ACC112 (cell line): Measurements from ENCODE around the gene POLR1E.

Source experiments
- H2AFZ ChIP-seq: fragments of 200-600 bp; sonication (generic); one replicate; pipeline ENCODE4 v1.6.0; 2017; ENCODE audit warnings: antibody characterized with exemption, low read length; ENCODE audit not compliant: unreplicated experiment
- H3K27ac ChIP-seq: fragments of 200-600 bp; sonication (generic); 2 replicates; pipeline ENCODE4 v1.5.1; 2014; ENCODE audit warnings: low read depth, mild to moderate bottlenecking, antibody characterized with exemption, low read length, moderate library complexity
- H3K27me3 ChIP-seq: fragments of 200-600 bp; sonication (generic); 2 replicates; pipeline ENCODE4 v1.6.1; 2014; ENCODE audit warnings: mild to moderate bottlenecking, antibody characterized with exemption, low read length, moderate library complexity, mixed read lengths; ENCODE audit not compliant: insufficient read depth
- H3K36me3 ChIP-seq: fragments of 200-600 bp; sonication (generic); 2 replicates; pipeline ENCODE4 v1.6.1; 2016; ENCODE audit warnings: mild to moderate bottlenecking, antibody characterized with exemption, low read length, moderate library complexity, mixed read lengths; ENCODE audit not compliant: insufficient read depth
- H3K4me1 ChIP-seq: fragments of 200-600 bp; sonication (generic); one replicate; pipeline ENCODE4 v1.6.1; 2016; ENCODE audit warnings: low read length, mixed read lengths; ENCODE audit not compliant: insufficient read depth, unreplicated experiment, control insufficient read depth
- H3K4me3 ChIP-seq: fragments of 200-600 bp; sonication (generic); 2 replicates; pipeline ENCODE4 v1.5.1; 2014; ENCODE audit warnings: mild to moderate bottlenecking, low read depth, low read length
- H3K79me2 ChIP-seq: fragments of 200-600 bp; sonication (generic); one replicate; pipeline ENCODE4 v1.6.0; 2016; ENCODE audit warnings: low read length; ENCODE audit not compliant: control insufficient read depth, unreplicated experiment, insufficient read depth

The POLR1E gene

GRCh38 chr9:37446401-37446800 is 39.3 kb upstream of the POLR1E start:
- Histone ChIP-seq H3K27me3 (no peaks in the 10 kb centered on the region), H3K4me1 (no peaks in the 10 kb centered on the region), H3K4me3 (no peak overlapping the region), H3K36me3 (peaks cover 3% of the 10 kb centered on the region; the same call in 1 of the 2 replicates), H3K27ac (no peak overlapping the region), H3K79me2 (peaks cover 23% of the 10 kb centered on the region), H2AFZ (no peak overlapping the region)

GRCh38 chr9:37447111-37447510 is 38.6 kb upstream of the POLR1E start:
- Histone ChIP-seq H3K79me2 (peaks cover 23% of the 10 kb centered on the region), H3K4me3 (no peak overlapping the region)

GRCh38 chr9:37449862-37450632 is 35.7 kb upstream of the POLR1E start:
- no peaks in the 10 kb centered on the region for H3K36me3 ChIP-seq
- H3K4me1 ChIP-seq = no peaks in the 10 kb centered on the region
- peaks cover 33% of the 10 kb centered on the region for H3K79me2 ChIP-seq
- H3K27me3 ChIP-seq = no peaks in the 10 kb centered on the region
- H3K4me3 ChIP-seq = no peak overlapping the region
- H2AFZ ChIP-seq = no peak overlapping the region
- no peak overlapping the region for H3K27ac ChIP-seq

More at GRCh38 chr9:37447111-37447510, 38.6 kb upstream of the POLR1E start:
- no peak overlapping the region for H3K27ac ChIP-seq
- no peaks in the 10 kb centered on the region for H3K4me1 ChIP-seq
- no peak overlapping the region for H2AFZ ChIP-seq
- no peaks in the 10 kb centered on the region for H3K36me3 ChIP-seq
- no peaks in the 10 kb centered on the region for H3K27me3 ChIP-seq

- Histone ChIP-seq H3K27ac (no peak overlapping the region), H3K79me2 (peaks cover 48% of the 10 kb centered on the region), H2AFZ (no peak overlapping the region), H3K4me3 (no peak overlapping the region), H3K27me3 (no peaks in the 10 kb centered on the region), H3K36me3 (no peaks in the 10 kb centered on the region), H3K4me1 (no peaks in the 10 kb centered on the region)
Observed at GRCh38 chr9:37451628-37452027, 34.1 kb upstream of the POLR1E start.

GRCh38 chr9:37452611-37453010 is 33.1 kb upstream of the POLR1E start:
- Histone ChIP-seq H3K79me2 (peaks cover 57% of the 10 kb centered on the region), H3K4me1 (no peaks in the 10 kb centered on the region), H3K27ac (no peak overlapping the region), H3K36me3 (0 out of 2 replicates have a peak, but pooled peaks cover 5% of the 10 kb centered on the region), H3K4me3 (no peak overlapping the region), H3K27me3 (no peaks in the 10 kb centered on the region), H2AFZ (no peak overlapping the region)

- Histone ChIP-seq H2AFZ (no peak overlapping the region), H3K4me3 (no peak overlapping the region), H3K79me2 (peaks cover 59% of the 10 kb centered on the region), H3K36me3 (0 out of 2 replicates have a peak, but pooled peaks cover 5% of the 10 kb centered on the region), H3K27me3 (no peaks in the 10 kb centered on the region), H3K4me1 (no peaks in the 10 kb centered on the region), H3K27ac (no peak overlapping the region)
Observed at GRCh38 chr9:37453827-37454226, 31.9 kb upstream of the POLR1E start.

- H3K36me3 ChIP-seq = 0 out of 2 replicates have a peak, but pooled peaks cover 5% of the 10 kb centered on the region
- H3K27ac ChIP-seq = no peak overlapping the region
- no peaks in the 10 kb centered on the region for H3K4me1 ChIP-seq
Observed at GRCh38 chr9:37454238-37454637, 31.5 kb upstream of the POLR1E start.

GRCh38 chr9:37455884-37456647 is 29.7 kb upstream of the POLR1E start:
- H2AFZ ChIP-seq = no peak overlapping the region
- H3K27ac ChIP-seq = no peak overlapping the region
- H3K4me3 ChIP-seq = no peak overlapping the region
- 0 out of 2 replicates have a peak, but pooled peaks cover 5% of the 10 kb centered on the region for H3K36me3 ChIP-seq
- H3K27me3 ChIP-seq = no peaks in the 10 kb centered on the region
- no peaks in the 10 kb centered on the region for H3K4me1 ChIP-seq
- peaks cover 66% of the 10 kb centered on the region for H3K79me2 ChIP-seq

More at GRCh38 chr9:37454238-37454637, 31.5 kb upstream of the POLR1E start:
- H2AFZ ChIP-seq = no peak overlapping the region
- no peaks in the 10 kb centered on the region for H3K27me3 ChIP-seq
- no peak overlapping the region for H3K4me3 ChIP-seq
- H3K79me2 ChIP-seq = peaks cover 62% of the 10 kb centered on the region

GRCh38 chr9:37456817-37457216 is 28.9 kb upstream of the POLR1E start:
- Histone ChIP-seq H3K36me3 (0 out of 2 replicates have a peak, but pooled peaks cover 5% of the 10 kb centered on the region), H3K4me1 (no peaks in the 10 kb centered on the region), H3K4me3 (no peak overlapping the region), H2AFZ (no peak overlapping the region), H3K79me2 (peaks cover 73% of the 10 kb centered on the region), H3K27me3 (no peaks in the 10 kb centered on the region), H3K27ac (no peak overlapping the region)

- Histone ChIP-seq H3K27ac (peak overlapping the region; percentile 95), H3K27me3 (no peaks in the 10 kb centered on the region), H3K4me1 (peaks cover 18% of the 10 kb centered on the region), H3K4me3 (peak overlapping the region; percentile 91), H3K79me2 (peaks cover 49% of the 10 kb centered on the region), H2AFZ (no peak overlapping the region), H3K36me3 (no peaks in the 10 kb centered on the region)
Observed at GRCh38 chr9:37464006-37464405, 21.7 kb upstream of the POLR1E start.
